K562 (cell line): Measurements from ENCODE around the gene ULK3. TPM values are rescaled to one million over a fixed set of nuclear protein-coding genes. Genes with fewer than 3 reads are reported as not detected.

Source experiments
- ADNP ChIP-seq: fragments of 200-800 bp; sonication (Bioruptor generic); IDR thresholded peaks from 2 replicates; pipeline ENCODE4 v1.6.1; 2016; ENCODE audit warnings: missing genetic modification characterization, missing compliant biosample characterization
- CREBBP ChIP-seq: IDR thresholded peaks from one replicate; pipeline ENCODE4 v1.6.1; 2012; ENCODE audit warnings: low read depth, mild to moderate bottlenecking, control low read depth, inconsistent platforms, low read length
- CTCF ChIP-seq, 3 experiments: IDR thresholded peaks in 2 of 3; conservative IDR thresholded peaks in 1 of 3; 2 replicates each; pipeline ENCODE4 v1.5.1; 2011 to 2012; ENCODE audit warnings: low read length in 3 of 3, mild to moderate bottlenecking in 3 of 3, control low read depth in 2 of 3, improper control_type of control experiment in 1 of 3, inconsistent platforms in 1 of 3, low read depth in 1 of 3, mixed read lengths in 1 of 3, moderate library complexity in 1 of 3; ENCODE audit not compliant: insufficient read depth in 2 of 3
- FOXM1 ChIP-seq, 2 experiments: fragments of 450-650 bp in 1 of 2; sonication (generic) in 1 of 2; formaldehyde crosslinking in 1 of 2; IDR thresholded peaks; 2 replicates each; pipeline versions ENCODE4 v1.6.1 to v1.9.0; 2017 to 2022; ENCODE audit warnings: low read depth in 2 of 2, mild to moderate bottlenecking in 2 of 2, missing genetic modification reagents in 1 of 2, moderate library complexity in 1 of 2
- SMC3 ChIP-seq: conservative IDR thresholded peaks from 2 replicates; pipeline ENCODE4 v1.6.1; 2011; ENCODE audit warnings: low read depth, low read length, improper control_type of control experiment; ENCODE audit not compliant: insufficient read depth
- SPI1 ChIP-seq: IDR thresholded peaks from 2 replicates; pipeline ENCODE4 v1.6.1; 2011; ENCODE audit warnings: low read depth, low read length, control low read depth, borderline replicate concordance
- TCF7L2 ChIP-seq: fragments of 150-350 bp; IDR thresholded peaks from 2 replicates; pipeline ENCODE4 v1.6.1; 2016; ENCODE audit warnings: low read depth, mild to moderate bottlenecking, low read length, moderate library complexity
- THRA ChIP-seq: fragments of 450-650 bp; IDR thresholded peaks from 2 replicates; pipeline ENCODE4 v1.6.1; 2017; ENCODE audit warnings: mild to moderate bottlenecking, moderate library complexity
- TRIM24 ChIP-seq, 2 experiments: fragments of 450-650 bp; IDR thresholded peaks; 2 replicates each; pipeline ENCODE4 v1.6.1; 2016
- ZBED1 ChIP-seq: IDR thresholded peaks from 2 replicates; pipeline ENCODE4 v1.6.1; 2014
- ZFX ChIP-seq: sonication (generic); formaldehyde crosslinking; IDR thresholded peaks from 2 replicates; pipeline ENCODE4 v1.8.0; 2022; ENCODE audit warnings: mild to moderate bottlenecking, missing genetic modification reagents, moderate library complexity
- ZNF398 ChIP-seq: fragments of 250-450 bp; sonication (Bioruptor Pico); IDR thresholded peaks from 2 replicates; pipeline ENCODE4 v1.8.0; 2021; ENCODE audit warnings: moderate library complexity, mild to moderate bottlenecking, inconsistent platforms
- ZNF436 ChIP-seq: fragments of 250-450, 450-650 bp; sonication (Bioruptor Pico); formaldehyde crosslinking; IDR thresholded peaks from 2 replicates; pipeline ENCODE4 v1.7.0; 2020; ENCODE audit warnings: mild to moderate bottlenecking
- ZNF583 ChIP-seq: fragments of 250-450 bp; sonication (Bioruptor Pico); IDR thresholded peaks from 2 replicates; pipeline ENCODE4 v1.4.0; 2020
- ZNF589 ChIP-seq: fragments of 200-800 bp; sonication (Bioruptor generic); IDR thresholded peaks from 2 replicates; pipeline ENCODE4 v1.6.1; 2016; ENCODE audit warnings: low read depth, missing genetic modification characterization, missing compliant biosample characterization
- ZNF668 ChIP-seq: fragments of 250-450 bp; sonication (Bioruptor Pico); IDR thresholded peaks from 2 replicates; pipeline ENCODE4 v1.8.0; 2022; ENCODE audit warnings: mild to moderate bottlenecking, inconsistent platforms
- polyA plus RNA-seq, 8 experiments: library from polyadenylated mRNA; depleted of rRNA in 4 of 8; stranded (reverse) in 5 of 8; unstranded in 3 of 8; fragments of >200 nt; fragmentation: Nextera tagmentation in 2 of 8; fragmentation: Illumina TruSeq in 1 of 8; extraction: Ambion mirVana in 2 of 8; extraction: Trizol in 1 of 8; gene quantifications; 2 replicates each; pipeline versions ENCODE4 v1.2.1 to v1.2.3, GENCODE V29; 2011 to 2014; ENCODE audit warnings: inconsistent platforms in 1 of 8, missing spikeins in 1 of 8
- total RNA-seq, 7 experiments: library from RNA; depleted of rRNA in 6 of 7; stranded (reverse); fragments of >200 nt in 6 of 7; fragmentation: Illumina TruSeq in 2 of 7; extraction: Trizol in 2 of 7; gene quantifications; 2 replicates each; pipeline versions ENCODE4 v1.2.1 to v1.2.3, GENCODE V29; 2011 to 2021; ENCODE audit warnings: low replicate concordance in 1 of 7
- TF ChIP-seq, protein P1 (sequence below): fragments of 250-450 bp; sonication (Bioruptor Pico); IDR thresholded peaks from 2 replicates; pipeline ENCODE4 v1.8.0; 2021; ENCODE audit warnings: mild to moderate bottlenecking, moderate library complexity
- TF ChIP-seq, protein P2 (sequence below), 2 experiments: fragments of 150-350 bp in 1 of 2; IDR thresholded peaks; 2 replicates each; pipeline ENCODE4 v1.6.1; 2012 to 2016; ENCODE audit warnings: low read depth in 2 of 2, low read length in 2 of 2, mild to moderate bottlenecking in 1 of 2, moderate library complexity in 1 of 2

Gene ULK3
- total and polyA plus RNA-seq, 9 of the 15 experiments (the other 6 are each of a cell fraction or from before 2014, with no cell fraction given): 0.68 to 68.0 (median 34.9) TPM

- TF ChIP-seq ZNF398: no peak
- TF ChIP-seq FOXM1 (IDR thresholded peaks at IDR 0.05; ENCODE audit: low read depth): no peak
- no peak for TF ChIP-seq FOXM1 (CRISPR knock-in tag; IDR thresholded peaks at IDR 0.05; ENCODE audit: low read depth)
- no peak for TF ChIP-seq TRIM24 (IDR thresholded peaks at IDR 0.05)
- 0 out of 2 replicates have a peak, but pooled peaks have one; percentile 39 for TF ChIP-seq SMC3
- no peak for TF ChIP-seq ZNF589 (CRISPR knock-in tag)
- no peak for TF ChIP-seq THRA
- no peak for TF ChIP-seq CREBBP
- peak; percentile 82 to 95 (median 87) for TF ChIP-seq CTCF (IDR thresholded peaks at IDR 0.05 in 2 of 3, conservative IDR thresholded peaks at IDR 0.05 in 1 of 3; ENCODE audit: insufficient read depth in 2 of 3, low read depth in 1 of 3, low read length in 3 of 3)
- TF ChIP-seq ZNF583 (CRISPR knock-in tag): no peak
- TF ChIP-seq ZNF668 (CRISPR knock-in tag): no peak
- TF ChIP-seq, protein P1, sequence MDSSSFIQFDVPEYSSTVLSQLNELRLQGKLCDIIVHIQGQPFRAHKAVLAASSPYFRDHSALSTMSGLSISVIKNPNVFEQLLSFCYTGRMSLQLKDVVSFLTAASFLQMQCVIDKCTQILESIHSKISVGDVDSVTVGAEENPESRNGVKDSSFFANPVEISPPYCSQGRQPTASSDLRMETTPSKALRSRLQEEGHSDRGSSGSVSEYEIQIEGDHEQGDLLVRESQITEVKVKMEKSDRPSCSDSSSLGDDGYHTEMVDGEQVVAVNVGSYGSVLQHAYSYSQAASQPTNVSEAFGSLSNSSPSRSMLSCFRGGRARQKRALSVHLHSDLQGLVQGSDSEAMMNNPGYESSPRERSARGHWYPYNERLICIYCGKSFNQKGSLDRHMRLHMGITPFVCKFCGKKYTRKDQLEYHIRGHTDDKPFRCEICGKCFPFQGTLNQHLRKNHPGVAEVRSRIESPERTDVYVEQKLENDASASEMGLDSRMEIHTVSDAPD (CRISPR knock-in tag): no peak
- no peak for TF ChIP-seq ADNP
- TF ChIP-seq, protein P2, sequence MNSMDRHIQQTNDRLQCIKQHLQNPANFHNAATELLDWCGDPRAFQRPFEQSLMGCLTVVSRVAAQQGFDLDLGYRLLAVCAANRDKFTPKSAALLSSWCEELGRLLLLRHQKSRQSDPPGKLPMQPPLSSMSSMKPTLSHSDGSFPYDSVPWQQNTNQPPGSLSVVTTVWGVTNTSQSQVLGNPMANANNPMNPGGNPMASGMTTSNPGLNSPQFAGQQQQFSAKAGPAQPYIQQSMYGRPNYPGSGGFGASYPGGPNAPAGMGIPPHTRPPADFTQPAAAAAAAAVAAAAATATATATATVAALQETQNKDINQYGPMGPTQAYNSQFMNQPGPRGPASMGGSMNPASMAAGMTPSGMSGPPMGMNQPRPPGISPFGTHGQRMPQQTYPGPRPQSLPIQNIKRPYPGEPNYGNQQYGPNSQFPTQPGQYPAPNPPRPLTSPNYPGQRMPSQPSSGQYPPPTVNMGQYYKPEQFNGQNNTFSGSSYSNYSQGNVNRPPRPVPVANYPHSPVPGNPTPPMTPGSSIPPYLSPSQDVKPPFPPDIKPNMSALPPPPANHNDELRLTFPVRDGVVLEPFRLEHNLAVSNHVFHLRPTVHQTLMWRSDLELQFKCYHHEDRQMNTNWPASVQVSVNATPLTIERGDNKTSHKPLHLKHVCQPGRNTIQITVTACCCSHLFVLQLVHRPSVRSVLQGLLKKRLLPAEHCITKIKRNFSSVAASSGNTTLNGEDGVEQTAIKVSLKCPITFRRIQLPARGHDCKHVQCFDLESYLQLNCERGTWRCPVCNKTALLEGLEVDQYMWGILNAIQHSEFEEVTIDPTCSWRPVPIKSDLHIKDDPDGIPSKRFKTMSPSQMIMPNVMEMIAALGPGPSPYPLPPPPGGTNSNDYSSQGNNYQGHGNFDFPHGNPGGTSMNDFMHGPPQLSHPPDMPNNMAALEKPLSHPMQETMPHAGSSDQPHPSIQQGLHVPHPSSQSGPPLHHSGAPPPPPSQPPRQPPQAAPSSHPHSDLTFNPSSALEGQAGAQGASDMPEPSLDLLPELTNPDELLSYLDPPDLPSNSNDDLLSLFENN (IDR thresholded peaks at IDR 0.05; ENCODE audit: low read depth in 2 of 2, low read length in 2 of 2): no peak
- TF ChIP-seq ZNF436: no peak
- TF ChIP-seq ZFX: no peak
- no peak for TF ChIP-seq TCF7L2
- no peak for TF ChIP-seq ZBED1
- TF ChIP-seq SPI1: peak; percentile 58; the same call in 1 of the 2 replicates
These were observed 7.6 kb downstream of the ULK3 start (continued) for GRCh38 chr15:74835312-74835823.
